ENCODE measurements around the gene DNAH6. TPM values are rescaled to one million over a fixed set of nuclear protein-coding genes. Genes with fewer than 3 reads are reported as not detected.
A peak's percentile ranks its signal among the peaks of the same experiment; 100 is the strongest.
"Not testable (repeated sequence)": the region's sequence is repeated elsewhere in the genome, so short reads cannot be mapped to it uniquely, and the experiment has no call there.

DNAH6 gene
- total RNA-seq, 1 experiment from 2014 or later = 0.39 TPM

DNA sequence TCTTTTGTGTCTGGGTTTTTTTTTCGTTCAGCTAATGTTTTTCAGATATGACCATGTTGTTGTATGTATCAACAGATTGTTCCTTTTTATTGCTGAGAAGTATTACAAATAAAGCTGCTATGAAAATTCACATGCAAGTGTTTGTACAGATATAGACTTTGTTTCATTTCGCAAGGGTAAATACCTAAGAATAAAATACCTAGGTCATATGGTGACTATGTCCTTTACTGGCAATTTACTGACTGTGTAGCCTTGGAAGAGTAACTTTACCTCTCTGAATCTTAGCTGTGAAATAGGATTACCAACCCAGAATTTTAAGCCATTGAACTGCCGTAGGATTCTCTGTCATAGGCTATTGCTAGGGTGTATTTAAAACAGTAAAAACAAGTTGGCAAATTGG lies 19.0 kb upstream of the DNAH6 start:
- no peak for ATAC-seq
- CTCF ChIA-PET = interaction anchor here (0.9 kb wide), 1 partner anchor 360 kb away, joined by 3 read pairs; no protein-coding TSS in a partner anchor
- TF ChIP-seq, protein P1, sequence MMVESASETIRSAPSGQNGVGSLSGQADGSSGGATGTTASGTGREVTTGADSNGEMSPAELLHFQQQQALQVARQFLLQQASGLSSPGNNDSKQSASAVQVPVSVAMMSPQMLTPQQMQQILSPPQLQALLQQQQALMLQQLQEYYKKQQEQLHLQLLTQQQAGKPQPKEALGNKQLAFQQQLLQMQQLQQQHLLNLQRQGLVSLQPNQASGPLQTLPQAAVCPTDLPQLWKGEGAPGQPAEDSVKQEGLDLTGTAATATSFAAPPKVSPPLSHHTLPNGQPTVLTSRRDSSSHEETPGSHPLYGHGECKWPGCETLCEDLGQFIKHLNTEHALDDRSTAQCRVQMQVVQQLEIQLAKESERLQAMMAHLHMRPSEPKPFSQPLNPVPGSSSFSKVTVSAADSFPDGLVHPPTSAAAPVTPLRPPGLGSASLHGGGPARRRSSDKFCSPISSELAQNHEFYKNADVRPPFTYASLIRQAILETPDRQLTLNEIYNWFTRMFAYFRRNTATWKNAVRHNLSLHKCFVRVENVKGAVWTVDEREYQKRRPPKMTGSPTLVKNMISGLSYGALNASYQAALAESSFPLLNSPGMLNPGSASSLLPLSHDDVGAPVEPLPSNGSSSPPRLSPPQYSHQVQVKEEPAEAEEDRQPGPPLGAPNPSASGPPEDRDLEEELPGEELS (CRISPR knock-in tag; IDR thresholded peaks at IDR 0.05) = no peak

GRCh38 chr2:84498150-84498799 lies 18.0 kb upstream of the DNAH6 start:
- ATAC-seq = no peak
- no peak for DNase-seq (ENCODE audit: low spot score)
- POLR2A ChIA-PET = no interaction called here
- CTCF ChIA-PET = no interaction called here
- peaks cover 7% of the 10 kb centered on the region for H3K9me3 Mint-ChIP-seq
- TF ChIP-seq ZNF423 (CRISPR knock-in tag; IDR thresholded peaks at IDR 0.05) (no peak), ATF3 (CRISPR knock-in tag; conservative IDR thresholded peaks at IDR 0.05) (no peak), GTF2I (CRISPR knock-in tag; conservative IDR thresholded peaks at IDR 0.05) (no peak), ETV6 (CRISPR knock-in tag; IDR thresholded peaks at IDR 0.05) (no peak)
- TF ChIP-seq, protein P2, sequence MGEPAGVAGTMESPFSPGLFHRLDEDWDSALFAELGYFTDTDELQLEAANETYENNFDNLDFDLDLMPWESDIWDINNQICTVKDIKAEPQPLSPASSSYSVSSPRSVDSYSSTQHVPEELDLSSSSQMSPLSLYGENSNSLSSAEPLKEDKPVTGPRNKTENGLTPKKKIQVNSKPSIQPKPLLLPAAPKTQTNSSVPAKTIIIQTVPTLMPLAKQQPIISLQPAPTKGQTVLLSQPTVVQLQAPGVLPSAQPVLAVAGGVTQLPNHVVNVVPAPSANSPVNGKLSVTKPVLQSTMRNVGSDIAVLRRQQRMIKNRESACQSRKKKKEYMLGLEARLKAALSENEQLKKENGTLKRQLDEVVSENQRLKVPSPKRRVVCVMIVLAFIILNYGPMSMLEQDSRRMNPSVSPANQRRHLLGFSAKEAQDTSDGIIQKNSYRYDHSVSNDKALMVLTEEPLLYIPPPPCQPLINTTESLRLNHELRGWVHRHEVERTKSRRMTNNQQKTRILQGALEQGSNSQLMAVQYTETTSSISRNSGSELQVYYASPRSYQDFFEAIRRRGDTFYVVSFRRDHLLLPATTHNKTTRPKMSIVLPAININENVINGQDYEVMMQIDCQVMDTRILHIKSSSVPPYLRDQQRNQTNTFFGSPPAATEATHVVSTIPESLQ (CRISPR knock-in tag; IDR thresholded peaks at IDR 0.05) = no peak
- no peak overlapping the region for H3K4me3 Mint-ChIP-seq
- no peaks in the 10 kb centered on the region for H3K27me3 Mint-ChIP-seq (ENCODE audit: low read depth)
- no peak overlapping the region for H3K27ac Mint-ChIP-seq
- no peaks in the 10 kb centered on the region for H3K4me1 Mint-ChIP-seq
- no peaks in the 10 kb centered on the region for H3K36me3 Mint-ChIP-seq

More for the DNA sequence above, 19.0 kb upstream of the DNAH6 start:
- Mint-ChIP-seq H3K4me3 (no peak overlapping the region), H3K27me3 (ENCODE audit: low read depth) (no peaks in the 10 kb centered on the region), H3K4me1 (no peaks in the 10 kb centered on the region), H3K27ac (no peak overlapping the region), H3K36me3 (no peaks in the 10 kb centered on the region), H3K9me3 (peaks cover 7% of the 10 kb centered on the region)
- DNase-seq (ENCODE audit: low spot score) = no peak
- POLR2A ChIA-PET = no interaction called here

DNA sequence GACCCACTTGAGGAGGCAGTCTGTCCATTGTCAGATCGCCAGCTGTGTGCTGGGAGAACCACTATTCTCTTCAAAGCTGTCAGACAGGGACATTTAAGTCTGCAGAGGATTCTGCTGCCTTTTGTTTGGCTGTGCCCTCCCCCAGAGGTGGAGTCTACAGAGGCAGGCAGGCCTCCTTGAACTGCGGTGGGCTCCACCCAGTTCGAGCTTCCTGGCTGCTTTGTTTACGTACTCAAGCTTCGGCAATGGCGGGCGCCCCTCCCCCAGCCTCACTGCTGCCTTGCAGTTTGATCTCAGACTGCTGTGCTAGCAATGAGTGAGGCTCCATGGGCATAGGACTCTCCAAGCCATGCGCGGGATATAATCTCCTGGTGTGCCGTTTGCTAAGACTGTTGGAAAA lies 5.3 kb upstream of the DNAH6 start:
- DNase-seq (ENCODE audit: low spot score); ATAC-seq; H3K4me1 Mint-ChIP-seq; H3K27ac Mint-ChIP-seq; CTCF ChIA-PET; H3K4me3 Mint-ChIP-seq; POLR2A ChIA-PET: not testable (repeated sequence)
- H3K27me3 Mint-ChIP-seq (ENCODE audit: low read depth) = peaks cover 16% of the 10 kb centered on the region
- peaks cover 29% of the 10 kb centered on the region for H3K36me3 Mint-ChIP-seq
- peaks cover 56% of the 10 kb centered on the region for H3K9me3 Mint-ChIP-seq

- ATAC-seq = peak; percentile 5
- Mint-ChIP-seq H3K27ac (peak overlapping the region; percentile 29; the same call in 1 of the 2 replicates), H3K4me1 (peaks cover 11% of the 10 kb centered on the region), H3K9me3 (peaks cover 30% of the 10 kb centered on the region), H3K36me3 (peaks cover 20% of the 10 kb centered on the region), H3K27me3 (ENCODE audit: low read depth) (peaks cover 11% of the 10 kb centered on the region), H3K4me3 (peak overlapping the region; percentile 77)
- no peak for DNase-seq (ENCODE audit: low spot score)
- POLR2A ChIA-PET = no interaction called here
- CTCF ChIA-PET = interaction anchor here (1.0 to 1.8 kb wide), 2 partner anchors 11 to 342 kb away, joined by 3 to 10 read pairs; no protein-coding TSS in a partner anchor
- TF ChIP-seq, protein P3, sequence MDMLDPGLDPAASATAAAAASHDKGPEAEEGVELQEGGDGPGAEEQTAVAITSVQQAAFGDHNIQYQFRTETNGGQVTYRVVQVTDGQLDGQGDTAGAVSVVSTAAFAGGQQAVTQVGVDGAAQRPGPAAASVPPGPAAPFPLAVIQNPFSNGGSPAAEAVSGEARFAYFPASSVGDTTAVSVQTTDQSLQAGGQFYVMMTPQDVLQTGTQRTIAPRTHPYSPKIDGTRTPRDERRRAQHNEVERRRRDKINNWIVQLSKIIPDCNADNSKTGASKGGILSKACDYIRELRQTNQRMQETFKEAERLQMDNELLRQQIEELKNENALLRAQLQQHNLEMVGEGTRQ (CRISPR knock-in tag; IDR thresholded peaks at IDR 0.05) = no peak
- TF ChIP-seq GABPB1 (CRISPR knock-in tag; IDR thresholded peaks at IDR 0.05) = no peak
- no peak for TF ChIP-seq ZNF532 (CRISPR knock-in tag; IDR thresholded peaks at IDR 0.05; ENCODE audit: borderline replicate concordance)
- TF ChIP-seq, protein P2 (CRISPR knock-in tag; IDR thresholded peaks at IDR 0.05) = no peak
- no peak for TF ChIP-seq EMX1 (CRISPR knock-in tag; IDR thresholded peaks at IDR 0.05)
- TF ChIP-seq RORB (CRISPR knock-in tag; IDR thresholded peaks at IDR 0.05) = no peak
- TF ChIP-seq SOX15 (CRISPR knock-in tag; IDR thresholded peaks at IDR 0.05) = no peak
- TF ChIP-seq ZNF138 (CRISPR knock-in tag; conservative IDR thresholded peaks at IDR 0.05) = no peak
- TF ChIP-seq HMGXB4 (CRISPR knock-in tag; IDR thresholded peaks at IDR 0.05) = no peak
Observed at GRCh38 chr2:84515788-84516187, 510 bp upstream of the DNAH6 start.

All from WTC11 (cell line).